ENCODE measurements around the gene NRIP1.

DNA sequence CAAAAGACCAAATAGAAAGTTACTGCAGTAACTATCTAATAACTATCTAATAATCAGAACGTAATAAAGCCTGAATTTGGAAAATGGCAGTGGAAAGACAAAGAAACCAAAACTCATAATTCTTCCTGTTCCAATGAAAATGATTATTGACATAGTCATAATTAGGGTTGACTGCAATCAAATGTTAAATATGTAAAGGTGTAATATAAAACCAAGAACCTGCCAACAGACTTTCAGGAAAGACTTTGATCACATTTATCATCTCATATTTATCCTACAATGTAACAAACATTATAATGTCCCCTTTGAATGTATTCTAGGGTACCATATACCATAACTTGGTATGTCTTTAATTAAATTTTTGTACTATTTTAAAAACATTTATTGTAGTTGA lies 26.9 kb downstream of the NRIP1 start:
- TF ChIP-seq POLR2AphosphoS5 (IDR thresholded peaks at IDR 0.05; ENCODE audit: borderline replicate concordance, low read depth, low read length) (no peak), EZH2 (IDR thresholded peaks at IDR 0.05) (no peak), FOXP2 (optimal IDR thresholded peaks at IDR 0.05; ENCODE audit: control extremely low read depth, extremely low read length, insufficient read depth) (no peak)
